ENCODE results near the gene RAB44.
"Not testable (repeated sequence)": the region's sequence is repeated elsewhere in the genome, so short reads cannot be mapped to it uniquely, and the experiment has no call there.

RAB44 gene, protein sequence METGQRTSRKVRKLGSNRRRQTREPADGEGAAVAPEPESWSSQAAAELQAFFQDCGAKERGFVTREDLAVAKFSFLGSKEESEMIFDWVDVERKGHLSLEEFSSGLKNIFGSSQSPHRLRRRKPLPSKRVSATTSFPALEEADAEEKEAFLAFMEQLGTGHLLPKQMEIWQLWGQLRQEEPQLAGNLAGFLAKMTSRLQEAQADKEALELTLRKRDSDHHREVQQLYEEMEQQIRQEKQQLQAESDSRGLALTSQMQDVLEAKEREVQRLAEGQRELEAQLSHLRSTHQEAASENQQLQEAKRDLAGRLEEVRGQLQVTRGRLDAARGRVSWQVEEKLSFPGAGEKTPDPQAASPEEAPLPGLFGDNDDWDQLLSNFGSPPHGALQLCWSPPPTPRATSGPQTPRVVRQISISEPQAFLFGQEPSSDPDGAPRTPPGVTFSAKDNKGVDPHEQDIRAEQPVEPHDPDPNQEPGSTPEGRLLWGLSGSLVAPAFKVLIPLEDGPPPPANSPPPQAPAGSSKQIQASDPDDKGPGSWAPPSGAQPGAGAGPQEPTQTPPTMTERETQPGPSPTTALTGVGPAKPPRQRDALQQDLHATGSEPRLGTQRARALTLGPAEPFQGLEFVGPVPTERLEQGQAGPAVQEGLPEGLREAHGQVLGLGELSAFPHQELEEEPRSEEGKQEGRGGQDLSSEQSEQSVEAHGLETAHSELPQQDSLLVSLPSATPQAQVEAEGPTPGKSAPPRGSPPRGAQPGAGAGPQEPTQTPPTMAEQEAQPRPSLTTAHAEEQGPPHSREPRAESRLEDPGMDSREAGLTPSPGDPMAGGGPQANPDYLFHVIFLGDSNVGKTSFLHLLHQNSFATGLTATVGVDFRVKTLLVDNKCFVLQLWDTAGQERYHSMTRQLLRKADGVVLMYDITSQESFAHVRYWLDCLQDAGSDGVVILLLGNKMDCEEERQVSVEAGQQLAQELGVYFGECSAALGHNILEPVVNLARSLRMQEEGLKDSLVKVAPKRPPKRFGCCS

DNA sequence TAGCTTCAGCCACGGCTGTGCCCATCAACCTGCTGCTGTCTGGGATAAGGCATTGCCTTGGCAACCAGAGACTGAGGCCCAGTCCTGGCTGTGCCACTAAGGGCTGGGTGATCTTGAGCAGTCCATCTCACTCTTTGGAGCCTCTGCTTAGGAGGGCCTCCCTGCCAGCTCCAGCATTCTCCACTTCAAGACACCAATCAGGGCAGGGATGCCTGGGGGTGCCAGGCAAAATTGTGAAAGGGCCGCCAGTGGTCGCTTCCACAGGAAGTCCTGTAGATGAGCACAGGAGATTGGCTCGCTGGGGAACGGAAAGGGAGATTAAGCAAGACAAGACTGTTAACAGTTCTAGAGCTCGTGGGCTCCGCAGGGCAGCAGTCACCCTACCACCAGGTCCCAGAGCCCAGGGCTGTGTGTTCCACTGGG, at the start of gene RAB44:
RAB44 (plus strand) TSS at position 346 of the 423 bp plus-strand sequence. CDS start 6,410 bp downstream, outside the sequence.
- no peak for DNase-seq (ENCODE audit: low read depth in 1 of 2, low spot score in 1 of 2)

DNA sequence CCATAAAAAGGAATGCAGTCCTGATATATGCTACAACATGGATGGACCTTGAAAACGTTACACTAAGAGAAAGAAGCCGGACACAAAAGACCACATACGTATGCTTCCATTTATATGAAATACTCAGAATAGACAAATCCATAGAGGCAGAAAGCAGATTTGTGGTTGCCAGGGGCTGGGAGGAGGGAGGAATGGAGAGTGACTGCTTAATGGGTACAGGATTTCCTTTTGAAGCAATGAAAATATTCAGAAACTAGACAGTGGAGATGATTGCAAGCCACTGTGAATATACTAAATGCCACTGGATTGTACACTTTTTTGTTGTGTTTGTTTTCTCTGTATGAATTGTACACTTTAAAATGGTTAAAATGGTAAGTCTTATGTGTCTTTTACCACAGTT, 48.5 kb upstream of the RAB44 start:
- DNase-seq (ENCODE audit: low read depth in 1 of 2, low spot score in 1 of 2) = no peak

DNA sequence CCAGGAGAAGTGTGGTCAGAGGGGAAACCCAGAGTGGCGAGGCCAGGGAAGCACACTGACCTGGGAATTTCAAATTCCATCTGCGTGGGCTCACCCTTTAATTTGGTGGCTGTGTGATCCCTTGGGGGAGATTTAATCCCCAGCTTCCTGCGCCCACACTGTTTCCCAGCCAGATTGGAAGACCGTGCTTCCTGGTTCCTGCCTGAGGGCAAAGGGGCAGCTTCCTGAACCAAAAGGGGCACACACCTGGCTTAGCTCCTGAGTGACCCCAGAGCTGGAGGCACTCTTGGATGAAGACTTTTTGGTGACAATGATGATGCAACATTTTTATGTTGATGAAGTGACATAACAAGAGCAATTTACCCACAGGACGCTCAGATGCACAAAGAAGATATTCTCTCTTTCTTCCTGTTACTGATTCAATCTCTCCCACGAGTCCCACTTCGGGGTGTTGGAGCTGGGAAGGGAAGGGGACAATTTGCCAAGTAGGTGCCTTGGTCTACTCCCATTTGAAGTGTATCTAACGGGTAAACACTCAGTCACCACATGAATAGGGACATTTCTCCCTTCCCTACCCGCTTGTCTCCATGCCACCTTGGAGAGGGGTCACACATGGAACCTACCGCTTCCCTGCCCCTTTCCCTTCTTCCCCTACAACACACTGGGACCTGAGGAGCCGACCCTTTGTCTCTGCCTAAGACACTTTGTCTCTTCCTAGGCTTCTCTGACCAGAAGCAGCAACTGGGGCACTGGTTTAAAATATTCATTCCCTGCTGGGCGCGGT, 47.7 kb upstream of the RAB44 start:
- DNase-seq (ENCODE audit: low read depth in 1 of 2, low spot score in 1 of 2) = no peak

DNA sequence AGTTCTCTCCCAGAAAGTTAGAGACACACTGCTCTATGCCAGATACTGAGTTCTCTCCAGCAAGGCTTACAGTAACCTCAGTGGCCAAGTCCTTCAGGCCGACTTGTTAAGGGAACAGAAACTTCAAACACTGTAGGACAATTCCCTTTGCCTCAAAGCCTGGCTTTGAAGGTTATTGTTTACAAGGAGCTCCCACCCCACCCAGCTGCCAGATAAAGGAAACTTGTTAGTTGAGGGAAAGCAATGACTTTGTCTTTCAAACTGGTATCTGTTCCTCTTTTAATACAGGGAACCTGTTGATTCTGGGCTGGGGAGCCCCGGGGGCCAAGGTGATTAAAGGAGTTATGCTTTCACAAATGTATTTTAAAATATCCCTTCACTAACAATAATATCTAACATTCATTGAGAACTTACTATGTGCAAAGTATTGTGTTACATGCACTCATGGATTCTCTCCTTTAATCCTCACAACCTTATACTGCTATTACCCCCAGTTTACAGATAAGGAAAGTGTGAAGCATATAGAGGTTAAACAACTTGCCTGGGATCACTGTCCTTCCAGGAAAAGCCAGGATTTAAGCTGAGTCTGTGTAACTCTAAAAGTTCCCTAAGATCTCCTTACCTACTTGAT, 46.7 kb upstream of the RAB44 start:
- no peak for DNase-seq (ENCODE audit: low read depth in 1 of 2, low spot score in 1 of 2)

DNA sequence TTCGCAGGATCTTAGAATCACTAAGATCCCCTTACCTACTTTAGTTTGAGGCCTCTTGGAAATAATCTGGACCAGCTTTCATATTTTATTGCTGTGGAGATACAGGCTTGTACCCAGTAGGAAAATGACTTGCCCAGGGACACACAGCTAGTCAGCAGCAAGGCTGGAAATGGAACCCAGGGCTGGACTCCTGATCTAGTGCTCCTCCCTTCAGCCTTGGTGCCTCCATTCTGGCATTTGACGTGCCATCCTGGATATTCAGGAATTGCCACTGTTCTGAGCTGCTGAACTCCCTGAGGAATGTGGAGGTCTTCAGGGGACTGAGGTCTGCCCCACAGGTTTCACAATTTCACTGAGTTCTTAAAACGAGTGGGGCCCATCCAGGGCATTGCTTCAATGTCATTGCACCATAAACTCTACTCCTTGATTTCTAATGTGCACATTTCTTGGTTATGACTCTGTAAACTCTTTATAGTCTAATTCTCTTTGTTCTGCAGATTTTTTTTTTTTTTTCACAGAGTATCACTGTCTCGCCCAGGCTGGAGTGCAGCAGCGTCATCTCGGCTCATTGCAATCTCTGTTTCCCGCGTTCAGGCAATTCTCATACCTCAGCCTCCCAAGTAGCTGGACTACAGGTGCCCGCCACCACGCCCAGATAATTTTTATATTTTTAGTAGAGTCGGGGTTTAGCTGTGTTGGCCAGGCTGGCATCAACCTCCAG, 45.8 kb upstream of the RAB44 start:
- DNase-seq (ENCODE audit: low read depth in 1 of 2, low spot score in 1 of 2) = no peak

DNA sequence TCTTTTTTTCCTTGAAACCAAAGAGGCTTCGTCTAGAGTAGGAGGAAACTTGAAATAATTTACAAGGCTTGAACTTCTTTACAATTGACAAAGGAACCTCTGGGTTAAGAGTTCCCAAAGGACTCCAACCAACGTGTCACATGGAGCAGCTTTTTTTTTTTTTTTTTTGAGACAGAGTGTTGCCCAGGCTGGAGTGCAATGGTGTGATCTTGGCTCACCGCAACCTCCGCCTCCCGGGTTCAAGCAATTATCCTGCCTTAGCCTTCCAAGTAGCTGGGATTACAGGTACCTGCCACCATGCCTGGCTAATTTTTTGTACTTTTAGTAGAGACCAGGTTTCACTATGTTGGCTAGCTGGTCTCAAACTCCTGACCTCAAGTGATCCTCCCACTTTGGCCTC, 43.2 kb upstream of the RAB44 start:
- not testable (repeated sequence) for DNase-seq (ENCODE audit: low read depth in 1 of 2, low spot score in 1 of 2)

DNA sequence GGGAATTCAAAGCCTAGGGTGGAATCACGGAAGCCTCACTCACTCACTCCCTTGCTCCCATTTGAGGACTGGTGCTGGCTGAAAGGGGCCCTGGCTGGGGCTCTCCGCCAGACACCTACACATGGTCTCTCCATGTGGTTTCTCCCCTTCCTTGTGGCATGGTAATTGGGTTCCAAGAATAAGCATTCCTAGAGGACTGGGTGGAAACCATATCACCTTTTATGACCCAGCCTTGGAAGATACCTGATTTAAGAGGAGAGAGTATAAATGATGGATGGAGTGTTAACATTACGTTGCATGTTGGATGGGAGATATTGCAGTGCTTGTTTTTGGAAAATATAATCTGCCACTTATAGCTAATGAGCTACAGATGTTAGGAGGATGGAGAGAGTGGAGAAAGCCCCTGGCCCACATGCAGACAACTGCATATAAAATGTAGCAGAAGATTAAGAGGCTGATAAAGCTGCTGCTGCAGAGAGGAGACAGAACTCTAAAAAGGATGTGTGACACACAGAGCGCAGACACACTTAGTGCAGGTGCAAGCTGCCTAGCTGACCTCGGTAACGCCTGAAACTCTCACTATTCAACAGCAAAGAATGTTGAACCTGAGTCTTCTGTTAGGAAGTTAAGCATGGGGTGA, 42.4 kb upstream of the RAB44 start:
- no peak for DNase-seq (ENCODE audit: low read depth in 1 of 2, low spot score in 1 of 2)

DNA sequence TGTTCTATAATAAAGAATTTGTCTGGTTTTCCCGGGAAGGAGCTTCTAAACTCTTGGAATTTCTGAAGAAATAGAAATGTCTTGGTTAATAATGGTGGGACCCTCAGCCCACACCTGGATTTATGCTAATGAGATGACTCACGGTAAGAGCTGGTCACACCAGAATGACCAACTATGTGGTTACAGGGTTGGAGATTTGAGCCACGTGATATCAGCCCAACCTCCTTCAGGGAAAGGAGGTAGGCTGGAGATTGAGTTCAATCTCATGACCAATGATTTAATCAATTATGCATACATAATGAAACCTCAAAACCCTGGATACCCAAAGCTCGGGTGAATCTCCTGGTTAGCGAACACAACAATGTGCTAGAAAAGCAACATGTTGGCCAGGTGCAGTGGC, 41.2 kb upstream of the RAB44 start:
- no peak for DNase-seq (ENCODE audit: low read depth in 1 of 2, low spot score in 1 of 2)

DNA sequence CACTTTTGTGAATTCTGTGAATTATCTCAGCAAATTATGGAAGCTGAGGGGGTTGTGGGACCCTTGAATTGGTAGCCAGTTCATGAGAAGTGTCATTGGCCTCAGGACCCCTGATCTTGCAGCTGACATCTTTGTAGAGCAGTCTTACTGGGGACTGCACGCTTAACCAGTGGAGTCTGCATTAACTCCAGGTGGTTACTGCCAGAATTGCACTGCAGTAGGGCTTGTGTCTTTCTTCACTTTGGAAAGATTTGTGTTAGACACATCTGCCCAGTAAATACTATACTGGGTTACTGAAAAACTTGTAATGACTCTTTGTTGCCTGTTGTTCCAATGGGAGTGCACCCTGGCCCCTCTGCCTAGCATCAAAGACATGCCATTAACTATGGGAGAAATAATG, 40.4 kb upstream of the RAB44 start:
- no peak for DNase-seq (ENCODE audit: low read depth in 1 of 2, low spot score in 1 of 2)

DNA sequence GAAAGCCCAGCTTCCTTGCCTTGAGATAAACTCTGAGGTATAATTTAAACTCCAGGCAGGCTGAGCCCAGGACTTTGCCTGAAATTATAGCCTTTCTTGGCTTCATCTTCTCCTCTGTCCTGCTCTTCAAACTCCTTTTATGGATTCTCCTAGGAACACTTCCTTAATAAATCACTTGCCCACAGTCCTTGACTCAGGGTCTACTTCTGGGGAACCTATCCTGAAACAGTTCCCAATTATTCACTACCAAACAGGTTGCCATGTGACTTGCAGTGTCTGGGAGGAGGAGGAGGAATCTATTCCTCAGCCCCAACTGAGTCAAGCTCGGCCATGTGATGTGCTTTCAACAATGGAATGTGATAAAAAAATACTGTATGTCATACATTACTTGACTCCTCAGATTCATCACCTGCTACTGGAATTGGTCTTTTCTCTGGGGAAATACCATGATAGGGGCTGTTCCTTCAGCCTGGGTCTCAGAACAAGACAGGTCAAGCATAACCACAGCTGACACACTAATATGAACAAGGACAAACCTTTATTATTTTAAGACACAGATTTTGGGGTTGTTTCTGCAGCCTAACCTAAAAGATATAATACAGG, 39.6 kb upstream of the RAB44 start:
- no peak for DNase-seq (ENCODE audit: low read depth in 1 of 2, low spot score in 1 of 2)

DNA sequence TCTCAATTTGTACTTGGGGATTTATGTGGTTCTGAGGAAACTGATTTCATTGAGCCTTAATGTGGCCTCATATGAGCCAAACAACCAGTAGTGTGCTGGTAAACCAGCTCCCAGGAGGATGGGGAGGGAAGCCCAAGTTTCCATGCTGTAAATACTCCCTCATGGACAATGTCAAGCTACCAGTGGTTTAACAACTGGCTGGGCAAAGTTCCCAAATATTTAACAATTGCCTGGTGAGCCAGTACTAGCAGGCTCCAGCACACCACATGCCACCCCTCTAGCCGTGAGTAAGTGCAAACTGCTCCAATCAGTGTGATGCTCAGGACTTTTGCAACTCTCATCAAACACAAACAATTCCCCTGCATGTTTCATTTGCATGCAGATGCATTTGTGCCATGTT, 38.4 kb upstream of the RAB44 start:
- no peak for DNase-seq (ENCODE audit: low read depth in 1 of 2, low spot score in 1 of 2)

DNA sequence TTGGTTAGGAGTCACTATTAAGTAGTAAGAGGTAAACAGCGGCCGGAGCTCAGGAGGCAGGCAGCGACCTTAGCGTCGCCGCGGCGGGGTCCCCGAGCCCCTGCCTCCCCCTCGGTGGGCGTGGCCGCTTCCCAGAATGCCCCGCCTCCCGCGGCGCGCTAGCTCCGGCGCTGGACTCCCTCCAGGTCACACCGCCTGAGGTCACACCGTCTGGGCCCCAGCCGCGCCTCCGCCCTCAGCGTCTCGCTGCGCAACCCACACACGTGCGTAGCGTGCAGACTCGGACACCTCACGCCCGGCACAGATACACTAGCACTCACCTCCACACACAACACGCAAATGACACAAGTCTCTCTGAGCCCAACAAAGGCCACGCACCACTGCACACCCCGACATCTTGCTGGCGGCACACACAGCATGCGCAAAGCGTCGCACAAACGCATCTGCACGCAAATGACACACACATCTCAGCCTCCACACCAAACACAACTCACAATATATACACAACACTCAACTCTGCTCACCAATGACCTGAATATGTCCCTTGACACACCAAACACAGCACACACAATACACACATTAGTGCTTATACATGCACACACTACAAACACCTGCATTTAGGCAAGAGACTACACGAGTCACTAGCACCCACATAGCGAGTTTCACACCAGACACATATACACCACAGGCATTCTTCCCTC, 36.7 kb upstream of the RAB44 start:
- no peak for DNase-seq (ENCODE audit: low read depth in 1 of 2, low spot score in 1 of 2)

DNA sequence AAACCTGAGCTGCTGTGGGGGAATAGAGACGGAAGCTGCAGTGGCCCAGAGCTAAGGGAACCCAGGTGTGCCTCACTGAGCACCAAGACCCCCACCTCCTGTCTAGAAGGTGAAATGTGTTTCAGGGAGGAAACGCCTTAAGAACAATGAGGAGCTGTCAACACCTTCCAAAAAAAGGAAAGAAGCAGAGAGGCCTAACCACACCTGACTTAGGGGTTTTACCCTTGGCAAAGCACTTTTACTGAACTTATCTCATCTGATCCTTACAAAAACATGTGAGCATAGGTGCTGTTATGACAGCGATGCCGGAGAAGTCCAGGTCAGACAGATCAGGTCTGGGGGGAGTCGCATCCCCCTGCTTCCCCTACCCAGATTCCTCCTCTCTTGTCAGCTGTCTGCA, 35.2 kb upstream of the RAB44 start:
- DNase-seq (ENCODE audit: low read depth in 1 of 2, low spot score in 1 of 2) = no peak

DNA sequence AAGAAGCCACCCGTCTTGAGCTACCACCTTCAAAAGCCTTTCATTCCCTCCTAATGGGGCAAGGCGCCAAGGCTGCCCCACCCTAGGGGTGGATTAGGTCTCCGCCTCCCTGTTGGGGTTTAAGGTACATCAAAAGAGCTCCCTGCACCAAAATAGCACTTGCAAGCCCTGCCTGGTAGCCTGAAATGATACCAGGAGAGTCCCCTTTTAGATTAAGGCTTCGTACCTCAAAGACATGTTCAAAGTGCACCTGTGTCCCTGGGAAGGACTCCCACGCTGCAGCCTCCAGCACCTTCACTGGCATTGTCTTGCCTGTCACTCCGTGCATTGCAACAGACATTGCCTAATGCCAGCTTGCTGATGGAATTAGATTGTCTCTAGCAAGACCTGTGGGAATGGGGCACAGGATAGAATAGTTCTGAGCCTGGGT, 34.8 kb upstream of the RAB44 start:
- DNase-seq (ENCODE audit: low read depth in 1 of 2, low spot score in 1 of 2) = no peak

DNA sequence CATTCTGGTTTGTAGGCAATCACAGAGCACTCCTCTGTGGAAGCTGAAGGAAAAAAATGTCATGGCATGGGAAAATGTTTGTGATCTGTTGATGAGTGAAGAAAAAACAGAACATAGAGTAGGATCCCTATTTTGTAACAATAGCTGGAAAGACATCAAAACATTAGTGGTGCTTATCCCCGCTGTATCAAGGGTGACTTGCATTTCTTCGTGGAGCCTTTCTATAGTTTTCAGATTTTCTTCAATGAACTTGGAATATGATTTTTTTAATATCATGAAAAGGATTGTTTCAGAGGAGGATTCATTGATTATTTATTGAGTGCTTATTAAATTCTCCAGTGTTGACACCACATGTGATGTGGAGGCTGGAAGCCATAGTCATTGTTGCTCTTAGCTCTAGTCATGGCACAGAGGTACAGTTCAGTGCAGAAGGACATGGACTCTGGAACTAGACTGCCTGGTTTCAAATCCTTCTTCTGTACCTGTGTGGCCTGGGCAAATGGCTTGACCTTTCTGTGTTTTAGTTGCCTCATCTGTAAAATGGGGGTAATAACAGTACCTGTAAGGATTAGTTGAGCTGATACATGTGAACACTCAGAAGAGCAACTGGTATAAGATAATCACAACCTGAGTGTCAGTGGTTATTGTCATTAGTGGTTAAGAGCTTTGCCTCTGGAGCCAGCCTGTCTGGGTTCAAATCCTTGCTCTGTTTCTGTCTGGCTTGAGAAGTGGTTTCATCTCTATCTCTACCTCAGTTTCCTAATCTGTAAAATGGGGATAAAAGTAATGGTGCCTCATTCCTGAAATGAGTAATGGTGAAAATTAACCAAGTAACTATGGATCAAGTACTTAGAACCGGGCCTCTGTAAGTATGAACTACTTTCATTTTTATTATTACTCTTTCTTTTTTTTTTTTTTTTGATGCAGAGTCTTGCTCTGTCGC, 33.9 kb upstream of the RAB44 start:
- DNase-seq (ENCODE audit: low read depth in 1 of 2, low spot score in 1 of 2) = no peak

DNA sequence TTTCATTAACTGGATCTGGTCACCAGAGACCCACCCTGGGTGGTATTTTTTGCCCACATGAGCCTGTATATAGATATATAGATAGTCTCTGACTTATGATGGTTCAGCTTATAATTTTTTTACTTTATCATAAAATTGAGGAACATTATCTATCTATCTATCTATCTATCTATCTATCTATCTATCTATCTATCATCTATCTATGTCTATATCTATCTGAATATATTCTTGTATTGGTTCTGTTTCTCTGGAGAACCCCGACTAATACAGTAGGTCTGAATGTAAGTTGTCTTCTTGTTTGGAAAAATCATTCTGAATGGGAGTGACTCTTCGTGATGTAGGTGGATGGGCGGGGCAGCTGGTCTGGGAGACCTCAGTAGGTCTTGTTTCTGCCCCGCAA, 32.4 kb upstream of the RAB44 start:
- no peak for DNase-seq (ENCODE audit: low read depth in 1 of 2, low spot score in 1 of 2)

DNA sequence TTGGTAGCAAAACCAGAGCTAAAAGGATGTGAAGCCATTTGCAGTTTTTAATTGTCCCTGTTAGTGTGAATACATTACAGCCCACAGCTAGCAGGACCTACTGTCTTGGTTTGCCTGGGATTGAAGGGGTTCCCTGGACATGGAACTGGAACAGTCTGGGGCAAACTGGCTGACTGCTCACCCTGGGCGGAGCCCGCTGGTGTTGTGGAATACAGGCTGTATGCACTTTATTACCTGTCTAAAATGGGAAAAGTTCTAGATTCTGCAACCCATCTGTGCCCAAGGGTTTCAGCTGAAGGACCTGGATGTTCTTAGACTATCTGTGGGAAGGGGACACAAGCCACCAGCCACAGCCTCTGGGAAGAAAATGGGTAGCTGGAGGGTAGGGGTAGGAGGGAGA, 31.3 kb upstream of the RAB44 start:
- DNase-seq (ENCODE audit: low read depth in 1 of 2, low spot score in 1 of 2) = no peak

Measured in activated T-helper 1 cell treated with anti-CD3 and anti-CD28 coated beads, Interleukin-2, amount 50 U/mL, for 16 hours (primary cell).